ENCODE data around the gene NCOA6.

Gene NCOA6

DNA sequence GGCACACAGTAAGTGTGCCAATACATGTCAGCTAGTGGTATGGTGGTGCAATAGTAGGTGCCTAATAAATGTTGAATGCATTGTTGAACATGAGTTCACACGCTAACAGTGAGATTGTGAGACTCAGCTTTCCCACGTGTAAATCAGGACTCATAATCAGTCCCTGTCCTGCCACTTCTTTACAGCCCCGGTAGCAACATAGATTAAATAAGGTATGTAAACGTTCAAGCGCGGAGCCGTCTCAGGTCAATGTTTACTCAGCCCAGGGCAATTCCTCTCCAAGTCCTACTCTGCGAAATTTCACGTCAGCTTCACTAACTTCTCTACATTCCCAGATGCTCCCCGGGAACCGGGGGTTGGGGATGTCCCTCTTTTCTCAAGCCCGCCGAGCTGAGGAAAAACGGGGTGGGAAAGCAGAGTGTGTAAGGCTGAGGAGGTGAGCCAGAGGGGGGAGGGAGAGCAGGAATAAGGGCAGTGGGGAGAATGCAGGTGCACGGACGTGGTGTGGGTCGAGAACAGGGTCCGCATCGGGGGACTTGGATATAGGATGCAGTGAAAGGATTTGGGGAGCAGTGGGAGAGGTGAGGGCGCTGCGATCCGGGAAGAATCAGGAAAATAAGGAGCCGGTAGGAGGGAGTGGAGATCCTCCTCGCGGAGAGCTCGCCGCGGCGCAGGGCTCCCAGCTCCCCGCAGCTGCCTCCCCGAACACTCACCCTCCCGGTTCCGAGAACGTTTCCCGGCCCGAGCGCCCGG, 121.9 kb downstream of the NCOA6 start:
- no peak for DNase-seq

DNA sequence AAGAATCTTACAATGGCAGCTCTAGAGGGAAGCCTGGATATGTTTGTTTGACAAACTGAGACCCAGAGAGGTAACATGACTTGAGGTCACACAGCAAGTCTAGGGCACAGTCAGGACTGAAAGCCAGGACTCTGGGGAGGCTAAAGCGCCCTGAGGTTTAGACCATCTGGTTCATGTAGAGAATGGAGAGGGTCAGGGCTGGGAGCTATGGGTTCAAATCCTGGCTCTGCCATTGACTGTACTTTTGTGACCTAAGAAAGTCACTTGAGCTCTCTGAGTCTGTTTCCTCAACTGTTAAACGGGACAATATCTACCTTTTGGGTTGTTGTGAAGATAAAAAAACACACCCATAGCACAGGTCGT, 122.4 kb downstream of the NCOA6 start:
- DNase-seq, result no peak

GRCh38 chr20:34701405-34702085, 123.9 kb downstream of the NCOA6 start:
- no peak for DNase-seq

- DNase-seq, result no peak
Measured at GRCh38 chr20:34693414-34693813, 132.0 kb downstream of the NCOA6 start.

- DNase-seq, result no peak
Measured at GRCh38 chr20:34691838-34692237, 133.6 kb downstream of the NCOA6 start.

DNA sequence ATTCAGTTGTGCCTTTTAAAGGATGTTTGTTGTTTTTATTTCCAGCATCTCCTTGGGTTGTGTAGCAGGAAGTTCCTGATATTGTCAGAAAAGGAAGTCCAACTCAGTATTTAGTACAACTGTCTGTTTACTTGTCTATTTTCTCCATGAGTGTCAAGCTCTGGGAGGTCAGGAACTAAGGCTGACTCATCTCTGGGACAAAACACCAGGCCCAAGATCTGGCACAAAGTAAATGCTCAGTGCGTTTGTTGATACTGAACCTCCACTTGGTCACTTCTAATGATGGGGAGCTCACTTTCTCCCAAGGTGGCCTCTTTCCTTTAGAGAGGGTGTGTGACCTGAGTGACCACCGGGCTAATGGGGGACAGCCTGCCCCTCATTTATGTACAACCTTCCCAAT, 136.0 kb downstream of the NCOA6 start:
- DNase-seq, result no peak

GRCh38 chr20:34683667-34684066, 141.8 kb downstream of the NCOA6 start:
- DNase-seq, result no peak

- no peak for DNase-seq
Measured at GRCh38 chr20:34680586-34681175, 144.8 kb downstream of the NCOA6 start.

- peak; percentile 79 for DNase-seq
Measured at GRCh38 chr20:34676642-34677373, 148.6 kb downstream of the NCOA6 start, which contains the start of gene PIGU. Gene PIGU, minus strand, starts transcription at chr20:34677092. Its CDS starts 7 bp downstream, at chr20:34677085.

- DNase-seq, result no peak
Measured at GRCh38 chr20:34675993-34676641, 149.3 kb downstream of the NCOA6 start.

- DNase-seq, result no peak
Measured at GRCh38 chr20:34675561-34675960, 149.9 kb downstream of the NCOA6 start.

GRCh38 chr20:34673412-34673811, 152.0 kb downstream of the NCOA6 start:
- no peak for DNase-seq

DNA sequence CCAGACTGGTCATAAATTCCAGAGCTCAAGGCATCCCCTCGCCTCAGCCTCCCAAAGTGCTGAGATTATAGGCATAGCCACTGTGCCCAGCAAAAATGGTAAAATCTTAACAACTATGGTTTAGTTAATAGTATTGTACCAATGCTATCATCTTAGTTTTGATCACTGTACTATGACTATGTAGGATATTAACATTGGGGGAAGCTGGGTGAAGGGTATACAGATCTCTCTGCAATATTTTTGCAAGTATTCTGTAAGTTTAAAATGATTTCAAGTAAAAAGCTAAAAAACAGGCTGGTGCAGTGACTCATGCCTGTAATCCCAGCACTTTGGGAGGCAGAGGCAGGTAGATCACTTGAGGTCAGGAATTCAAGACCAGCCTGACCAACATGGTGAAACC, 156.4 kb downstream of the NCOA6 start:
- DNase-seq, result no peak

Measured in NCI-H1694 (cell line).